Astrocyte of the cerebellum (primary cell): Measurements from ENCODE around the gene TP63.

ENCODE experiments used
- DNase-seq: peaks from one replicate; pipeline ENCODE4 v3.0.0-alpha.2; 2011; ENCODE audit warnings: low read depth
- H3K4me3 ChIP-seq: 2 replicates; pipeline ENCODE4 v1.5.1; 2011; ENCODE audit warnings: mild to moderate bottlenecking, low read depth, low read length, moderate library complexity
- CTCF ChIP-seq: IDR thresholded peaks from 2 replicates; pipeline ENCODE4 v1.5.1; 2012; ENCODE audit warnings: low read length, low read depth, moderate library complexity, mild to moderate bottlenecking; ENCODE audit errors: missing control alignments
- in situ Hi-C: cut with HindIII; loops from 2 replicates; pipeline ENCODE4 v1.10.0; 2017; ENCODE audit warnings: low sequenced_read_pairs

Gene TP63

DNA sequence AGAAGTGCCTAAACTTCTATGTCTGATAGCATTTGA is at the start of gene TP63:
TP63 (plus strand) TSS at position 17 of the 36 bp plus-strand sequence. CDS start 127 bp downstream, outside the sequence.
- no peak for TF ChIP-seq CTCF

GRCh38 chr3:189582179-189582578 is 49.0 kb upstream of the TP63 start:
- TF ChIP-seq CTCF = no peak
- H3K4me3 ChIP-seq = no peak overlapping the region
- in situ Hi-C loops = no loop called here
- no peak for DNase-seq

More for the DNA sequence above, at the start of gene TP63:
- in situ Hi-C loops = no loop called here
- no peak within 1 kb of the TSS for H3K4me3 ChIP-seq
- no peak for DNase-seq

GRCh38 chr3:189584645-189585044 is 46.5 kb upstream of the TP63 start:
- in situ Hi-C loops = no loop called here
- no peak for DNase-seq
- H3K4me3 ChIP-seq = no peak overlapping the region
- no peak for TF ChIP-seq CTCF

GRCh38 chr3:189586941-189587663 is 44.1 kb upstream of the TP63 start:
- H3K4me3 ChIP-seq = no peak overlapping the region
- no peak for TF ChIP-seq CTCF
- in situ Hi-C loops = no loop called here
- DNase-seq = no peak

DNA sequence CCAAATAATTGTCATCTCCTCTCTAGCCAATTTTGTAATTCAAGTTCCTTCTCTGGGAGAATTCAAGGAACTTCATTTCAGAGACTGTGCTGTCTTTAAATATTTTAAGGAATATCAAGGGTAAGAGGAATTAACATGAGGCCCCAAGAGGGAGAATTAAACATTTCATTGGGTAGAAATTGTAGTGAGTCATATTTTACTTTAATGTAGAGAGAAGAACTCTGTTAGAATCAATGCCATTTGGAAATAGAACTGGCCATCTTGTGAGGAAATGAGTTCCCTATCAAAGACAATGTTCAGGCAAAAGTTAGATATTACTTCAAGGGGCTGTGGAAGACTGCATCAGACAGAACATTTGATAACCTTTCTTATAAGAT is 43.5 kb upstream of the TP63 start:
- no peak for DNase-seq
- in situ Hi-C loops = no loop called here
- no peak for TF ChIP-seq CTCF
- no peak overlapping the region for H3K4me3 ChIP-seq

DNA sequence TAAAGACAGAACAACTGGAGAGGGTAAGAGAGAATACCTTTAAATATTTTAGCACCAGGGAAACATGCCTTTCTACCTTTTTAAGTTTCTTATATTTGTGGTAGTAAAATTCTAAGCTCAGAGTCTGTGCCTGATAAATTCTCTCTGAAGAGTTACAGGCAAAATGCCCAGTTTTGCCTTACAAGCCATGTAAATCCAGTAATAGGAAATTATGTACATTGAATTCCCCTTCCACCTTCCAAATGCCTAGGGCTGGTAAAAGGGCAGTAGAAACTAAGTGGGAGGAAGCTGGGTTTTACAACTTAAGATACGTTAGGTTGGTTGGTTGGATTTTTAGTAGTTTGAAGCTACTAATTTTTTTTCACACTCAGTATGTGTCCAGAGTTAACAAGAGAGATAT is 43.1 kb upstream of the TP63 start:
- DNase-seq = no peak
- H3K4me3 ChIP-seq = no peak overlapping the region
- no peak for TF ChIP-seq CTCF
- in situ Hi-C loops = no loop called here
